ENCODE data around the gene NRP1. TPM values are rescaled to one million over a fixed set of nuclear protein-coding genes. Genes with fewer than 3 reads are reported as not detected.

The NRP1 gene
- total RNA-seq, 1 donor = 197 TPM

DNA sequence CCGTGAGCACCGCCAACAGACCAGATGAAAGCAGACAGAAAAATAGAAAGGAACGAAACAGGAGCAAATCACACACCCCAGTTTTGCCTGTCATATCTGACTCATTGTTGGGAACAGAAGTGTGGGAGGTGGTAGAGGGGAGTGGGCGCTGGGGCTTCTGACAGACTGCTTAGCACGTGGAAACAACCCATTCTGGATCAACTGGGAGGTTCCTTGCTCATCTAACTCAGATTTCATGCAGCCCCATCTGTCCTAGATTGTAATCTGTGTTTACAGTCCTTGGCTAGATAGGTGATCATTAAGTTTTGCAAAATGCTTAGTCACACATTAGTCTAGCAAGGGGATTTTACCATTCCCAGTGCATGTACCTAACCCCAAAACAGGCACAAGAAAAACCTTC lies 154.1 kb downstream of the NRP1 start:
- DNase-seq (ENCODE audit: low read depth) = peak; percentile 64
- TF ChIP-seq CTCF (IDR thresholded peaks at IDR 0.05; ENCODE audit: insufficient read depth, low read depth, low read length) = no peak
- H3K4me3 ChIP-seq (ENCODE audit: low read depth, low read length) = no peak overlapping the region

DNA sequence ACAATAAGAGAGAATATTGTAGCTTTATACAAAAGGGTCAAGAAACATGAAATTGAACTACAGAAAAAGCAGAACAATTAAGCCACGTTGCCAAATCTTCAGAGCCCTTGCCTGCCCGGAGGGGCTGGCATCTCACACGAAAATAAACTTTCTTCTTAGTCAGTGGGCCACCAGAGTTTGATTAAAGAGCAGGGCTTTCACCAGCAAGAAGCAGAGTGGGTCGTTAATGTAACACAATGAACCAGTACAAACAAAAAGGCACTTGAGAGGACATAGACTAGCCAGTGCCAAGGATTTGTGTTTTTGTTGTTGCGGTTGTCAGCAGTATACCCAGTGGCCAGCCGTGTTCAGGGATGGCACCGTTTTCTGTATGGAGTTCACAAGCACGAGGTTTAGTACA lies 155.4 kb downstream of the NRP1 start:
- no peak overlapping the region for H3K4me3 ChIP-seq (ENCODE audit: low read depth, low read length)
- no peak for TF ChIP-seq CTCF (IDR thresholded peaks at IDR 0.05; ENCODE audit: insufficient read depth, low read depth, low read length)
- no peak for DNase-seq (ENCODE audit: low read depth)

GRCh38 chr10:33178026-33178755 lies 156.3 kb downstream of the NRP1 start:
- no peak for DNase-seq (ENCODE audit: low read depth)
- no peak for TF ChIP-seq CTCF (IDR thresholded peaks at IDR 0.05; ENCODE audit: insufficient read depth, low read depth, low read length)
- H3K4me3 ChIP-seq (ENCODE audit: low read depth, low read length) = no peak overlapping the region

- H3K4me3 ChIP-seq (ENCODE audit: low read depth, low read length) = no peak overlapping the region
- no peak for DNase-seq (ENCODE audit: low read depth)
- no peak for TF ChIP-seq CTCF (IDR thresholded peaks at IDR 0.05; ENCODE audit: insufficient read depth, low read depth, low read length)
These were observed 157.8 kb downstream of the NRP1 start for GRCh38 chr10:33176688-33177087.

DNA sequence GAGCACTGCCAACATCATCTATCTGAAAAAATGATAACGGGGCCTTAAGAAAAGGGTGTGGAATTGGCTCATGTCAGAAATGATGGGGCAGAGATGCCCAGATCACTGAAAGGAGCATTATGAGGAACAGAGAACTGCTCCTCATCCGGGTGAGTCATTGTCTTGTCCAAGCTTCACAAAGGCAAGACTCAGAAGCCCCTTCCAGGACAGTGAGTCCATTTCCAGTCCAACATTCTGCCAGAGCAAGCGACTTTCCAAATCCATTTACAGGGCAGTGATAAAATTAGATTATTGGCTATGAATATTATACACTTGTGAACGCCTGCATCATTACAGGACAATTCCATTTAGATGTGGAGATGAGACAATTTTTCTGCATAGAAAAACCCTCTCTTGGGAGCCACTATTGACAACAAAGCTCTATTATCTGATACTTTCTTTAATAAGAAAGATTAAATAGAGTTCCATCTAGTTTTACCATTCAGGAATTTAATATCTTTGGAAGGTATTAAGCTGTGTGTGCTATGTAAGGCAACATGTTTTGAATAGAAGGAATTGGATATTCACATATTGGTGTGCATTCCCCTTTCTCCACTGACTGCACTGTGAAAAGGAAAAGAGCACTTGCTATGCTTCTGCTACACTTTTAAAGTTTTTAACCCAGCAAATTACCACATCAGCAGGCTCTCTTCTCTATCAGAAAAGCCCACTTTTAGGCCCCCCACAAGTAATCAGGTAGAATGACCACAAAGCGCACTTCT lies 159.6 kb downstream of the NRP1 start:
- no peak for DNase-seq (ENCODE audit: low read depth)
- no peak overlapping the region for H3K4me3 ChIP-seq (ENCODE audit: low read depth, low read length)
- TF ChIP-seq CTCF (IDR thresholded peaks at IDR 0.05; ENCODE audit: insufficient read depth, low read depth, low read length) = no peak

DNA sequence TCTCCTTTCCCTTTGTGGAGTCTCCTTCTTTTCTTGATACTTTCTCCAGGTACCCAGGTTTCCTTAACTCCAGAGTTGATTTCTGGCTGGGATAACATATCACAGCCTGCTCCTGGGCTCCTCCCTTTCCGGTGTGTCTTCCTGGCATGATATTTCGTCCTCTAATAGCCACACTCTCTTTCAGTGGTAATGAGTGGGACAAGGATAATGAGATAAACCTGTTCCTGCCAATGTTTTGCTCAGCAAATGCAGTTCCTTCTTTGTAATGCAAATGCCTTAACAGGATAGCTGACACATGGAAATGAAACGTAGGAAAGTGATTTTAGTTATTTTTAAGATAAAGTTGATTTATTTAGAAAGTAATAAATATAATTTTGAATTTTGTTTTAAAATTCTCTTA lies 168.6 kb downstream of the NRP1 start:
- no peak for TF ChIP-seq CTCF (IDR thresholded peaks at IDR 0.05; ENCODE audit: insufficient read depth, low read depth, low read length)
- no peak for DNase-seq (ENCODE audit: low read depth)
- H3K4me3 ChIP-seq (ENCODE audit: low read depth, low read length) = no peak overlapping the region
